Measurements from ENCODE around the gene LONP1. TPM values are rescaled to one million over a fixed set of nuclear protein-coding genes. Genes with fewer than 3 reads are reported as not detected.

The LONP1 gene
- total RNA-seq, 1 experiment from 2014 or later = 186 TPM

GRCh38 chr19:5646703-5647102 is 73.2 kb downstream of the LONP1 start (continued):
- TF ChIP-seq HMGXB4 (CRISPR knock-in tag; IDR thresholded peaks at IDR 0.05) = no peak
- no peak for TF ChIP-seq ZNF263 (CRISPR knock-in tag; IDR thresholded peaks at IDR 0.05; ENCODE audit: low read depth)
- TF ChIP-seq FOXJ3 (CRISPR knock-in tag; IDR thresholded peaks at IDR 0.05; ENCODE audit: borderline replicate concordance) = no peak
- no peak for TF ChIP-seq ELF4 (CRISPR knock-in tag; IDR thresholded peaks at IDR 0.05; ENCODE audit: low read depth)
- TF ChIP-seq SMAD3 (CRISPR knock-in tag; IDR thresholded peaks at IDR 0.05; ENCODE audit: borderline replicate concordance) = no peak
- TF ChIP-seq ZNF532 (CRISPR knock-in tag; IDR thresholded peaks at IDR 0.05; ENCODE audit: borderline replicate concordance) = no peak
- TF ChIP-seq NR1H2 (CRISPR knock-in tag; IDR thresholded peaks at IDR 0.05) = no peak
- TF ChIP-seq ATF6 (CRISPR knock-in tag; IDR thresholded peaks at IDR 0.05) = no peak
- TF ChIP-seq PRDM15 (CRISPR knock-in tag; IDR thresholded peaks at IDR 0.05) = no peak
- no peak for TF ChIP-seq ATF2 (CRISPR knock-in tag; IDR thresholded peaks at IDR 0.05; ENCODE audit: borderline replicate concordance, low read depth)

GRCh38 chr19:5645409-5645808 is 74.5 kb downstream of the LONP1 start:
- peaks cover 85% of the 10 kb centered on the region for H3K36me3 Mint-ChIP-seq
- POLR2A ChIA-PET = no interaction called here
- ATAC-seq = no peak
- TF ChIP-seq MXD4 (CRISPR knock-in tag; IDR thresholded peaks at IDR 0.05; ENCODE audit: borderline replicate concordance) (no peak), AFF4 (CRISPR knock-in tag; IDR thresholded peaks at IDR 0.05; ENCODE audit: borderline replicate concordance) (no peak), SP1 (CRISPR knock-in tag; conservative IDR thresholded peaks at IDR 0.05) (no peak), SMAD3 (CRISPR knock-in tag; IDR thresholded peaks at IDR 0.05; ENCODE audit: borderline replicate concordance) (no peak), E2F5 (CRISPR knock-in tag; IDR thresholded peaks at IDR 0.05) (no peak), NFE2L1 (CRISPR knock-in tag; IDR thresholded peaks at IDR 0.05) (no peak), ZNF423 (CRISPR knock-in tag; IDR thresholded peaks at IDR 0.05) (no peak)

More at GRCh38 chr19:5645409-5645808, 74.5 kb downstream of the LONP1 start:
- Mint-ChIP-seq H3K9me3 (no peaks in the 10 kb centered on the region), H3K27me3 (ENCODE audit: low read depth) (no peaks in the 10 kb centered on the region), H3K4me3 (no peak overlapping the region), H3K4me1 (peaks cover 3% of the 10 kb centered on the region; the same call in 1 of the 2 replicates), H3K27ac (no peak overlapping the region)
- CTCF ChIA-PET = interaction anchor here (0.9 kb wide), 1 partner anchor 42 kb away, joined by 3 read pairs; no protein-coding TSS in a partner anchor
- DNase-seq (ENCODE audit: low spot score) = no peak

Data from WTC11 (cell line).